Measurements from ENCODE around the gene PLEKHA1.

DNA sequence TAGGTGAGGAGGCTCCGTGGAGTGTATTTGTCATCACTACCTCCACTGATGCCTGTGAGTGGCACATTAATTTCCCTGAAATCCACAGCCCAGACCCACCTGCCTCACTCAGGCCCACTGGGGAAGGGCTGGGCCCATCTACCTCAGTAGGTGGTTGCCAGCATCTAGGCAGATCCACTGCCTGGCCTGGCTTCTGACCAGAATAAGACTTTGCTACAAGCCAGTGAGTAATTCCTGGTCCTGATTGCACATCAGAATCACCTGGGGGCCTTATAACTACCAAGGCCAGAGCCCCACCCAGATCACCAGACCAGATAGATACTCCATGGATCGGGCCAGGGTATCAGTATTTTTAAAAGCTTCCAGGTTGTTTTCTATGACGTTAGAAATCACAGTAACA, 37.5 kb upstream of the PLEKHA1 start:
- TF ChIP-seq, protein P1, sequence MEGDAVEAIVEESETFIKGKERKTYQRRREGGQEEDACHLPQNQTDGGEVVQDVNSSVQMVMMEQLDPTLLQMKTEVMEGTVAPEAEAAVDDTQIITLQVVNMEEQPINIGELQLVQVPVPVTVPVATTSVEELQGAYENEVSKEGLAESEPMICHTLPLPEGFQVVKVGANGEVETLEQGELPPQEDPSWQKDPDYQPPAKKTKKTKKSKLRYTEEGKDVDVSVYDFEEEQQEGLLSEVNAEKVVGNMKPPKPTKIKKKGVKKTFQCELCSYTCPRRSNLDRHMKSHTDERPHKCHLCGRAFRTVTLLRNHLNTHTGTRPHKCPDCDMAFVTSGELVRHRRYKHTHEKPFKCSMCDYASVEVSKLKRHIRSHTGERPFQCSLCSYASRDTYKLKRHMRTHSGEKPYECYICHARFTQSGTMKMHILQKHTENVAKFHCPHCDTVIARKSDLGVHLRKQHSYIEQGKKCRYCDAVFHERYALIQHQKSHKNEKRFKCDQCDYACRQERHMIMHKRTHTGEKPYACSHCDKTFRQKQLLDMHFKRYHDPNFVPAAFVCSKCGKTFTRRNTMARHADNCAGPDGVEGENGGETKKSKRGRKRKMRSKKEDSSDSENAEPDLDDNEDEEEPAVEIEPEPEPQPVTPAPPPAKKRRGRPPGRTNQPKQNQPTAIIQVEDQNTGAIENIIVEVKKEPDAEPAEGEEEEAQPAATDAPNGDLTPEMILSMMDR (IDR thresholded peaks at IDR 0.05): no peak
- no peak for TF ChIP-seq POLR2A (IDR thresholded peaks at IDR 0.05)

Data from adrenal gland (tissue), 5 donors.